ENCODE measurements around the gene UTP25.

DNA sequence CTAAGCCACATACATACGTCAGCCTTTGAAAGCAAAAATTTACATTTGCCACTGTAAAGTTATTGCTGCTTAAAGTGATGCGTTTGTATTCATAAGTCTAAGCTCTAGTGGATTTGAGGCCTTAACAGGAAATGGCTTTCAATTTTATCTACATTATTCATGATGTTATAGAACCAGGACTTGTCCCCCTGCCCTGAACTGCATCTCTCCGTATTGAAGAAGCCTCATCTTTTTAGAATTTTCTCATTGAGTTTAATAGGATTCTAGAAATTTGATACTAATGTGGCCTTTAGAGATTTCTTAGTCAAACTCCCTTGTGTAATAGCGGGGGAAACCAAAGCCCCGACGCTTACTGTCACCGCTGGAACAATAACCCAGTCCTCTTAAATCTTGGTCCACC, 9.9 kb downstream of the UTP25 start:
- TF ChIP-seq, protein P1, sequence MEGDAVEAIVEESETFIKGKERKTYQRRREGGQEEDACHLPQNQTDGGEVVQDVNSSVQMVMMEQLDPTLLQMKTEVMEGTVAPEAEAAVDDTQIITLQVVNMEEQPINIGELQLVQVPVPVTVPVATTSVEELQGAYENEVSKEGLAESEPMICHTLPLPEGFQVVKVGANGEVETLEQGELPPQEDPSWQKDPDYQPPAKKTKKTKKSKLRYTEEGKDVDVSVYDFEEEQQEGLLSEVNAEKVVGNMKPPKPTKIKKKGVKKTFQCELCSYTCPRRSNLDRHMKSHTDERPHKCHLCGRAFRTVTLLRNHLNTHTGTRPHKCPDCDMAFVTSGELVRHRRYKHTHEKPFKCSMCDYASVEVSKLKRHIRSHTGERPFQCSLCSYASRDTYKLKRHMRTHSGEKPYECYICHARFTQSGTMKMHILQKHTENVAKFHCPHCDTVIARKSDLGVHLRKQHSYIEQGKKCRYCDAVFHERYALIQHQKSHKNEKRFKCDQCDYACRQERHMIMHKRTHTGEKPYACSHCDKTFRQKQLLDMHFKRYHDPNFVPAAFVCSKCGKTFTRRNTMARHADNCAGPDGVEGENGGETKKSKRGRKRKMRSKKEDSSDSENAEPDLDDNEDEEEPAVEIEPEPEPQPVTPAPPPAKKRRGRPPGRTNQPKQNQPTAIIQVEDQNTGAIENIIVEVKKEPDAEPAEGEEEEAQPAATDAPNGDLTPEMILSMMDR (conservative IDR thresholded peaks at IDR 0.05; ENCODE audit: low read depth in 2 of 2): no peak
- TF ChIP-seq POLR2AphosphoS5 (IDR thresholded peaks at IDR 0.05; ENCODE audit: low read depth) (no peak), EZH2 (IDR thresholded peaks at IDR 0.05; ENCODE audit: low read depth, unreplicated experiment) (no peak), EZH2phosphoT487 (IDR thresholded peaks at IDR 0.05; ENCODE audit: unreplicated experiment) (no peak), NANOG (IDR thresholded peaks at IDR 0.05; ENCODE audit: borderline replicate concordance) (no peak), STAT1 (IDR thresholded peaks at IDR 0.05; ENCODE audit: unreplicated experiment) (no peak), JUNB (IDR thresholded peaks at IDR 0.05; ENCODE audit: unreplicated experiment) (no peak)
